HTERT RPE-1 (cell line): ENCODE results near the gene PTPN3.
"Not testable (repeated sequence)": the region's sequence is repeated elsewhere in the genome, so short reads cannot be mapped to it uniquely, and the experiment has no call there.

Source experiments
- in situ Hi-C: fragments of 300-500 bp; cut with MboI; formaldehyde crosslinking; loops from 4 replicates; pipeline ENCODE4 v1.14.3; 2020; ENCODE audit warnings: low sequenced_read_pairs

Gene PTPN3

GRCh38 chr9:109354190-109354589 is 143.9 kb downstream of the PTPN3 start:
- in situ Hi-C loops: no loop called here

GRCh38 chr9:109351032-109351431 is 147.1 kb downstream of the PTPN3 start:
- in situ Hi-C loops: no loop called here

- in situ Hi-C loops: no loop called here
Measured at GRCh38 chr9:109349421-109349846, 148.7 kb downstream of the PTPN3 start.

GRCh38 chr9:109346904-109347303 is 151.2 kb downstream of the PTPN3 start:
- in situ Hi-C loops: no loop called here

GRCh38 chr9:109344866-109345265 is 153.2 kb downstream of the PTPN3 start:
- in situ Hi-C loops: no loop called here

- in situ Hi-C loops: no loop called here
Measured at GRCh38 chr9:109342878-109343277, 155.2 kb downstream of the PTPN3 start.

- in situ Hi-C loops: no loop called here
Measured at GRCh38 chr9:109341561-109341960, 156.5 kb downstream of the PTPN3 start.

GRCh38 chr9:109340979-109341378 is 157.1 kb downstream of the PTPN3 start:
- in situ Hi-C loops: not testable (repeated sequence)

GRCh38 chr9:109336409-109336808 is 161.7 kb downstream of the PTPN3 start:
- in situ Hi-C loops: no loop called here

- in situ Hi-C loops: no loop called here
Measured at GRCh38 chr9:109335929-109336328, 162.2 kb downstream of the PTPN3 start.

- in situ Hi-C loops: no loop called here
Measured at GRCh38 chr9:109335121-109335520, 163.0 kb downstream of the PTPN3 start.

- in situ Hi-C loops: no loop called here
Measured at GRCh38 chr9:109331353-109331752, 166.8 kb downstream of the PTPN3 start.

- in situ Hi-C loops: no loop called here
Measured at GRCh38 chr9:109329638-109330258, 168.4 kb downstream of the PTPN3 start.

GRCh38 chr9:109328978-109329637 is 169.0 kb downstream of the PTPN3 start:
- in situ Hi-C loops: no loop called here
